ENCODE results near the gene DDX49.
A peak's percentile ranks its signal among the peaks of the same experiment; 100 is the strongest.
"Not testable (repeated sequence)": the region's sequence is repeated elsewhere in the genome, so short reads cannot be mapped to it uniquely, and the experiment has no call there.

Gene DDX49

DNA sequence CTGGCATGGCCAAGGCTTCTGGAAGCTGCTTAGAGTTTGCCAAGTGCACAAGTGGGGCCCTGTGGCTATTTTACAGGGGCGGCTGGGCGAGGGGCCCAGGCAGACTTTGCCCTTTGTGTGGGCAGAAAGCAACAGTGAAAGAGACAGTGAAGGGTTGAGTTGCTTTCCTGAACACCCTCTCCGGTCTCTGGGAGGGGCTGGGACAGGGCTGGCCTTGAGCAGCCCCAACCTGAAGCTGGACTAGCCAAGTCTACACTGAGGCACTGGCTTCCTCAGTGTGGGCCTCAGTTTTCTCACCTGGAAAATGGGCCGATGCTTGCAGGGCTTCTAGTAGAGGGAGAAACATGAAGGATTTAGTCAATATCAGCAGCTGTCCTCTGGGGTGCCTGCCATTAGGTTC is 23.9 kb downstream of the DDX49 start:
- no peak for DNase-seq

DNA sequence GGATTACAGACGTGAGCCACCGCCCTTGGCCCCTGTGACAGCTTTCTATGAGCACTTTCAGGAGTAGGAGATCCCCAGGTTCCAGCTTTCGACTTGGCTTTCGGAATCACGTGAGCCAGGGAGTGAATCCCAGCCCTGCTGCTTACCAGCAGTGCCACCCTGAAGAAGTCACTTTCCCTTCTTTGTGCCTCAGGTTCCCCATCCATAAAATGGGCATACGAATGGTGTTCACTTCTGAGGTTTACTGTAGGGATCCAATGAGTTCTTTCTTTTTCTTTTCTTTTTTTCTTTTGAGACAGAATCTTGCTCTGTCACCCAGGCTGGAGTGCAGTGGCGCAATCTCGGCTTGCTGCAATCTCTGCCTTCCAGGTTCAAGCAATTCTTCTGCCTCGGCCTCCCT is 25.8 kb downstream of the DDX49 start:
- DNase-seq = no peak

DNA sequence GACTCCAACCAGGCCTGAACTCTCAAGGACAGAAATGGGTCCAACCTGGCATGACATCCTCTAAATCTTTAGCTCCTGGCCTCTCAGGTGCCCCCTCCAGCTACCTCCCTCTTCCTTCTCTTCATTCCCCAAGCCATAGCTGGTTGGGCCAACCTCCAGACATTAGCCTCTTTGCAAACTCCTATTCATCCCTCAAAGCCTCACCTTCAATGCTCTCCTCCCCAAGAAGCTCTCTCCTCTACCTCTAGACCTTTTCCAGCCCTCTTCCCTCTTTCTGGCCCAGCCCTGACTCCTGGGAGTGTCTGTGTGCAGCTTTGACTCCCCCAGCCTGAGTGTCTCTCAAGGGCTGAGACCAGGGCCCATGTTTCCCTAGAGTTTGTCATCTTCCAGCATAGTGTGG is 26.8 kb downstream of the DDX49 start:
- no peak for DNase-seq

DNA sequence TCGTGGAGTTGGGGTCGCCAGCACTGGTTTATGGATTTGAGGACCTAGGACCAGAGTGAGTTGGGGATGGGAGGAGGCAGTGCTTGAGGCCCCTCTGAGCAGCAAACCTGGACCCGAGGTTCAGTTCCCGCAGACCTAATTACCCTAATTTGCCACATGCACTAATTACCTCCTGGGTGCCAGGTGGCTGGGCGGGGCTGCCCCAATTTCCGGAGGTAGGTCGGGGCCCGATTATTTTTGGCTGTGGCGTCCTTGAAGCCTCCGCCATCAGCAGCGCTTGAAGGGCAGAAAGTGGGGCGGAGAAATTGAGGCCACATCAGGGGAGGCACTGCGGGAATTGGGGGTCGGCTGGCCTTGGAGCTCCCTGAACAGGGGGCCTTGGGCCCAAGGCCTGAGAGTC is 27.4 kb downstream of the DDX49 start:
- no peak for DNase-seq

DNA sequence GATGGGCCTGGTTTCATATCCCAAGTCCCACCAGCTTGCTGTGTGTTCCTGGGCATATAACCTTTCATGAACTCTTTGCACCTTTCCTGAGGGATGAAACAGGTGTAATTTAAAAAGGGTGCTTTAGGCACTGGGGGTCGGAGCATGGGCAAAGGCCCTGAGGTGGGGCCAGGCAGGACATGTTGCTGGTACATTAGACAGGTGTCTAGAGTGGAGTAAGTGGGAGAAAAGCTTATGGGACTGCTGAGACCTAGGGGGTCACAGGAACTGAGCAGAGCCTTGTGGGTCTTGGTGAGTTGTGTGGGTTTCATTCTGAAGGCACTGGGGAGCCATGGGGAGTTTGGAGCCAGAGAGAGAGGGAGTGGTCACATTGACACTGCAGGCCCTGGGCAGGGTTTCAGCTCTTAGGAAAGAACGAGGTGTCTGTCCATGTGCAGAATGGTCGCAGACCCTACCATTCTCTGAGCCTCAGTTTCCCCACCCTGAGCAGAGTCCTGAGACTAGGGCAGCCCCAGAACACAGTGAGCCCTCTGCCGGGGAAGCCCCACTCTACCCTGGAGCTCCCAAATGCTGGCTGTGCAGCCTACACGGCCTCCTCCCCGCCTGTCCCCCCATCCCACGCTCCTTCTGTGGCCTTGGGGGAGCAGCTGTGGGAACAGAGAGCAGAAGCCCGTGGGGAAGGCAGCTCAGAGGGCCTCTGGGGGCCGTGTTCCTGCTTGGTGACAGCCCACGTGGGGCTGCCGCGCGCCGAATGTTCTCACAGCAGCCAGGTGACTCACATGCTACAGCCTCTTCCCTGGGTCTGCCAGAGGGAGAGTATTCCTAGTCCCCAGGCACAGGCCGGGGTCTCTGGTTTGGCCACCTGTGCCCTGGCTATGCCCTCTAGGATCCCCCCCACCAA is 28.8 kb downstream of the DDX49 start:
- DNase-seq = no peak

DNA sequence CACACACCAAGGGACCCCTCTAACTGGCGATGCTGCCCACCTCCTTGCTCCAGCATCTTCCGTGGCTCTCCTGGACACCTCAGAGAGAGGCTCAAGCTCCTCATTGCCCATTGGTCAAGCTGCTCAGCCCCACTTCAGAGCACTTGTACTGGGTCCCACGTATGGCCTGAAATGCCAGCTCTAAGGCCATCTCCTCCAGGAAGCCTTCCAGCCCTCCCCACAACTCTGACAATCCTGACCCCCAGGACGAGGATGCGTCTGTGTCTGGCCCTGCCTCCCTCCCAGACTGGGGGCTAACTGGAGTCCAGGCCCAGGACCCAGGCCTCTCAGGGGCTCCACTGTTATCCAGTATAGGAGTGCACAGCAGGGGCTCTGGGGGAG is 29.5 kb downstream of the DDX49 start:
- DNase-seq = no peak

DNA sequence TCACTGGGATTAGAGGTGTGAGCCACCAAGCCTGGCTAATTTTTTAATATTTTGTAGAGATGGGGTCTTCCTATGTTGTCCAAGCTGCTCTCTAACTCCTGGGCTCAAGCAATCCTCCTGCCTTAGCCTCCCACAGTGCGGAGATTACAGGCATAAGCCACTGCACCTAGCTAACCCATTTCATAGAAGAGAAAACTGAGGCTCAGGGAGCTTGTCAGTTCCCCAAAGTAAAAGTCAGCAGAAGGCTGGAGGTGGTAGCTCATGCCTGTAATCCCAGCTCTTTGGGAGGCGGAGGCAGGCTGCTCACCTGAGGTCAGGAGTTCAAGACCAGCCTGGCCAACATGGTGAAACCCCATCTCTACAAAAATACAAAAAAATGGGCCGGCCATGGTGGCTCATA is 30.3 kb downstream of the DDX49 start:
- DNase-seq = no peak

DNA sequence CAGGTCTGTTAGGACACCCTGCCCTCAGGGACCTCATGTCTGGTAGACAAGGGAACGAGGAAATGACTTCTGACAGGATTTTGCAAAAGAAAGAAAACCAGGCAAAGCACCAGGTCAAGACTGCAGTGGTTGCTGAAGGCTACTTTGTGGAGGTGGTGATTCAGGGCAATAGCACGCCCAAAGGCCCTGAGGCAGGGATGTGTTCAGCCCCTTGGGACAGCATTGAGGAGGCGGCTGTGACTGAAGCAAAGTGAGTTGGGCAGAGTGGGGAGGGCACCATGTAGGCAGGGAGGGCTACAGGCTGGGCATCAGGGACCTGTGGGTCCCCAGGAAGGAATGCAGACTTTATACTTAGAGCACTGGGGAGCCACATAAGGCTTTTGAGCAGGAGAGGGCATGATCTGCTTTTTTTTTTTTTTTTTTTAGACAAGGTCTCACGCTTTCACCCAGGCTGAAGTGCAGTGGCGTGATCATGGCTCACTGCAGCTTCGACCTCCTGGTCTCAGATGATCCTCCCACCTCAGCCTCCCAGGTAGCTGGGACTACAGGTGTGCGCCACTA is 32.3 kb downstream of the DDX49 start:
- no peak for DNase-seq

DNA sequence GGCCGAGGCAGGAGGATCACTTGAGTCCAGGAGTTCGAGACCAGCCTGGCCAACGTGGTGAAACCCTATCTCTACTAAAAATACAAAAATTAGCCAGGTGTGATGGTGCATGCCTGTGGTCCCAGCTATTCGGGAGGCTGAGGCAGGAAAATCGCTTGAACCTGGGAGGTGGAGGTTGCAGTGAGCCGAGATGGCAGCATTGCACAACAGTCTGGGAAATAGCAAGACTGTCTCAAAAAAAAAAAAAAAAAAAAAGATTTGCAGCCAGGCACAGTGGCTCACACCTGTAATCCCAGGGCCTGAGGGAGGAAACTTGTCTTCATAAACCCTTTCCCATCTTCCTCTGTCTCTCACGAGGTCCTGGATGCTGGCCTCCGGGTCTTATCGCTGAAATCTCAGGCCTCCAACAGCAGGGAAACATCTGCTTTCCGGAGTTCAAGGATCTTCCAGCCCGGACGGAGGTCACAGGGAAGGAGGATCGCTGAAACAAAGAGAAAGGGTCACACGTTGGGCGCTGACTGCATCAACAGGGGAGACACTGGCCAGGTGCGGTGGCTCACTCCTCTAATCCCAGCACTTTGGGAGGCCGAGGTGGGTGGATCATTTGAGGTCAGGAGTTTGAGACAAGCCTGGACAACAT is 33.0 kb downstream of the DDX49 start:
- DNase-seq = not testable (repeated sequence)

DNA sequence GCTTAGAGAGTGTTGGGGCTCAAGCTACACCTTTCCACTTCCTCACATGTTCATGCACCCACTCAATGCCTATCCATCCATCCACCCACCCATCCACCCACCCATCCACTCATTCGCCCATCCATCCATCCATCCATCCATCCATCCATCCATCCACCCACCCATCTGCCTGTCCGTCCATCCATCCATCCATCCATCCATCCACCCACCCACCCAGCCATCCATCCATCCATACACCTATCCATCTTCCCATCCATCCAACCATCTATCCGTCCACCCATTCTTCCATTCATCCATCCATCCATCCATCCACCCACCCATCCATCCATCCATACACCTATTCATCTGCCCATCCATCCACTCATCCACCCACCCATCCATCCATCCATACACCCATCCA is 34.6 kb downstream of the DDX49 start:
- DNase-seq = no peak

DNA sequence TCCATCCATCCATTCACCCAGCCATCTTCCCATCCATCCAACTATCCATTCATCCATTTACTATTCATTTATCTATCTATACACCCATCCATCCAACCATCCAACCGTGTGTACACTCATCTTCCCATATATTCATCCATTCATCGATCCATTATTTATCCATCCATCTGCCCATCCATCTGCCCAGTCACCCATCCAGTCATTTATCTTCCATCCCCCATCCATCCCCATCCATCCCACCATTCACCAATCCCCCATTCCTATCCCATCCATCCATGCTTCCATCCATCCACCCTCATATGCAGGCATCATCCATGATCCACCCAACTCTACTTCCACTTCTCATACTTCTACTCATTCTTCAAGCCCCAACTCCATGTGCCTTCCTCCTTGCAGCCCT is 35.5 kb downstream of the DDX49 start:
- no peak for DNase-seq

DNA sequence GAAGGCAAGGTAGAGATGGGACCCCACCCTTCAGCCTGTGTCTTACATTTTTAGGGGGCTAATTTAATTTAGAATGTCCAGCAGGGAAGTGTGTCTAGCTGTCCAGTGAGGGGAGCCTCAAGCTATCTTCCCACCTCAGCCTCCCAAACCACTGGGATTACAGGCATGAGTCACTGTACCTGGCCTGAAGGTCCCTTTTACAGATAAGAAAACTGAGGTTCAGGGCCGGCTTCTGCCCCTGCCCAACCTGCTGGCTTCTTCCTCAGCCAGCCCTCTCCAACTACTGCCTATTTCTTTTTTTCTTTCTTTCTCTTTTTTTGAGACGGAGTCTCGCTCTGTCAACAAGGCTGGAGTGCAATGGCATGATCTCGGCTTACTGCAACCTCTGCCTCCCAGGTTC is 40.9 kb downstream of the DDX49 start:
- DNase-seq = no peak

DNA sequence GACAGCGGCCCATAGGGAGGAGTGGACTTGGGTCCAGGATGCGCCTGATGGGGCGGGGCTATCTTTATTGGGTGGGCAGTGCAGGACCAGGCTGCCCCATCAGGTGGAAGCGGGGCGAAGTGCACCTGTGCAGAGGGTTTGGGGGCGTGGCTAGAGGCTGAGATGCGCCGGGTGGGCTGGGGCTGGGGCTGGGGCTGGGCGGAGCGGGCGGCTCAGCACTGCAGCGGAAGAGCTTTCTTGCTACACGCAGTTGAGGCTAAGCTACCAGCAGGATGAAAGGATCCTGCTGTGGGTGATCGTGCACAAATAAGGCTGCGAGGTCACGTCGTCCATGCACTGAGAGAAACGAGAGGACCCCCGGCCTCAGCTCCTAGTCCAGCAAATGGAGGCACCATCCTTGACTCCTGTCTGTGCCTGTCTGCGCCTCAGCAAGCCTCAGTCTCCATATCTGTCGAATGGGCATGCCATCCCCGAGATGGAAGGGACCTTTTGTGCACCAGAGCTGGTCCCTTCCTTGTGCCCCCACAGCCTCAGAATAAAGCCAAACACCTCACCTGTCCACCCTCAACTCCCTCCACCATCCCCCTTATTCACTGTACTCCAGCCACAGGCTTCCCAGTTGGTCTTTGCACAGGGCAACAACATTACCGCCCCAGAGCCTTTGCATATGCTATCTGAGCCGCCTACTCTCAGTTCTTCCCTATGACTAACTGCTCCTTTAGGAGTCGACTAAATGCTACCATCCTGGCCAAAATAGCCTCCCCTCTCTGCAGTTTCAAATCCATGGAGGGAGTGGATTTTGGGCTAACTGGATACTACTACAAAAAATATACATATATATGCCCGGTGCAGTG is 42.5 kb downstream of the DDX49 start:
- no peak for DNase-seq

DNA sequence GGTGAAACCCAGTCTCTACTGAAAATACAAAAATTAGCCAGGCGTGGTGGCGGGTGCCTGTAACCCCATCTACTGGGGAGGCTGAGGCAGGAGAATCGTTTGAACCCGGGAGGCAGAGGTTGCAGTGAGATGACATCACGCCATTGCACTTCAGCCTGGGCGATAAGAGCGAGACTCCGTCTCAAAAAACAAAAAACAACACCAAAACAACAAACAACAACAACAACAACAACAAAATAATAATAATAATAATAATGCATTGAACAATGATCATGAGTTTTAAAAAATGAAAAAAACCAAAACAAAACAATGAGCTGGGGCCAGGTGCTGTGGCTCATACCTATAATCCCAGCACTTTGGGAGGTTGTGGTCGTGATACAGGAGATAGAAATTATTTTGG is 44.6 kb downstream of the DDX49 start:
- DNase-seq = no peak

DNA sequence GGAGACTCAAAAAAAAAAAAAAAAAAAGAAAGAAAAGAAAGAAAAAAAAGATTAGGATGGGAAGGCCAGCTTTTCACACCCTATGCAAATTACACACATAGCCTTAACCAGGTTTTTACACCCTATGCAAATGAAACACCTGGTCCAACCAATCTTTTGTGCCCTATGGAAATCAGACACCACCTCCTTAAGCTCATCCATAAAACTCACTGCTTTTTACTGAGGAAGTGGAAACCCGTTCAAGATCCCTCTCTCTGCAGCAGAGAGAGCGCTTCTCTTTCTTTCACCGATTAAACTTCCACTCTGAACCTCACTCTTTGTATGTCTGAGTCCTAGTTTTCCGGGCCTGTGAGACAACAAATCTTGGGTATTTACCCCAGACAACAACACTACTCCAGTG is 46.8 kb downstream of the DDX49 start:
- no peak for DNase-seq

DNA sequence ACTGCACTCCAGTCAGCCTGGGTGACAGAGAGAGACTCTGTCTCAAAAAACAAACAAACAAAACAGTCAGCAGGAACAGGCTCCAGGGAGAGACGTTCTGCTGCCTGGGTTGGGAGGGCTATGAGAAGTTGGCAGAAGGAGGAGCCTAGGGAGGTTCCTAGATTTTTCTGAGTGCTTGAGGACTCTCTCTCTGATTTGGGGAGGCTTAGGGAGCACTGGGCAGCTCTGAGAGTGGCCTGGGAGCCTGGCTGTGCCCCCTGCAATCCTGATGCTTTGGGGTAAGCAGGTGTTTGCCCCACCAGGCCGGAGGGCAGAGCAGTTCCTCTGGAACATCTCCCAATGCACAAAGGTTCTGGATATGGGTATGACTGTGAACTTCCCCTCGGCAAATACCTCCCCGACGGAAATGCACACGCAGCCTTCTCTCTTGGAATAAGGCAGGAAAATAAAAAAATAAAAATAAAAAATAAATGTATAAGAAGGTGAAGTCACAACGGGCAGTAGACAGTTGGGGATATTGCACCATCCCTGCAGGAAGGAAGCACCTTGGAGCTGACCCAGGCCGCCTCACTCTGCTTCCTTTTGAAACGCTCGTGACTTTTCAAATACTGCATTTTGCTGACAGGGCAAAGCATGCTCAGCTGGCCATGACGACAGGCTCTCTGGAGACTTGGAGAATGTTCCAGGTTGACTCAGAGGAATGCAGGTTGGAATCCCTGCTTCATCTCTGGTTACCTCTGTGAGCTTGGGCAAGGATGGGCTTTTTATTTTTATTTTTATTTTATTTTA is 48.0 kb downstream of the DDX49 start:
- DNase-seq = peak; percentile 67

DNA sequence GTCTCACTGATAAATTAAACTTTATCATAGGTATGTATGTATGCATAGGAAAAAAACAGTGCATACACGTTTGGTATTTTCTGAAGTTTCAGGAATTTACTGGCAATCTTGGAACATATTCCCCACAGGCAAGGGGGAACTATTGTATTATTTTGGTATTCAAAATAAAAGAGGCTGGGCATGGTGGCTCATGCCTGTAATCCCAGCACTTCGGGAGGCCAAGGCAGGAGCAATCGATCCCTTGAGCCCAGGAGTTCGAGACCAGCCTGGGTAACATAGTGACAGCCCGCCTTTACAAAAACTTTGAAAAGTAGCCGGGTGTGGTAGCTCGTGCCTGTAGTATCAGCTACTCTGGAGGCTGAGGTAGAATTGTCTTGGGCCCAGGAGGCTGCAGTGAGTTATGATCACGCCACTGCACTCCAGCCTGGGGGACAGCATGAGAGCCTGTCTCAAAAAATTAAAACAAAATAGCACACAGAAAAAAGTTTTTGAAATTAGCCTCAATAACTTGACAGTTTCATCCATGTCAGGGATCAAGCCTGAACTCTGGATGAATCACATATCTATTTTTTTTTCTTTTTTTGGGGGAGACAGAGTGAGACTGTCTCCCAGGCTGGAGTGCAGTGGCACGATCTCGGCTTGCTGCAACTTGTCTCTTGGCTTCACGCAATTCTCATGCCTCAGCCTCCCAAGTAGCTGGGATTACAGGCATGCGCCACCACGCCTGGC is 50.6 kb downstream of the DDX49 start:
- no peak for DNase-seq

DNA sequence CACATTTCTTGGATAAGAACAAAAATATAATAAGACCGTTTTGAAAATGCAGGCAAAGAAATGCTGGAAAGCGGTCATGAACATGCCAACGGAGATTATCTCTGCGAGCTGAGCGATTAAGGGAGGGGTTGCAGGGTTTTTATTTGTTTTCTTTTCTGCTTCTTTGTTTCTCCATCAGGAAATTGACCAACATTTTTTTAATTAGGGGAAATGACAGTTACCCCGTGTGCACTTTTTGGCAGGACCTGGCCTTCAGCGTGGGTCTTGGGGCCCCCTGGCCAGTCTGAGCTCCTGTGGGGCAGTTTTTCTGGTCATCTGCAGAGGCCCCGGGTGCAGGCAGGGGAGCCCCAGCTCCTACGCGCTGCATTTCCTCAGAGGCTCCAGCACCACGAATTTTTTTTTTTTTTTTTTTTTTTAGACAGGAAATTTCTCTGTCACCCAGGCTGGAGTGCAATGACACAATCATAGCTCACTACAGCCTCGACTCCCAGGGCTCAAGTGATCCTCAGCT is 52.8 kb downstream of the DDX49 start:
- peak; percentile 26 for DNase-seq

DNA sequence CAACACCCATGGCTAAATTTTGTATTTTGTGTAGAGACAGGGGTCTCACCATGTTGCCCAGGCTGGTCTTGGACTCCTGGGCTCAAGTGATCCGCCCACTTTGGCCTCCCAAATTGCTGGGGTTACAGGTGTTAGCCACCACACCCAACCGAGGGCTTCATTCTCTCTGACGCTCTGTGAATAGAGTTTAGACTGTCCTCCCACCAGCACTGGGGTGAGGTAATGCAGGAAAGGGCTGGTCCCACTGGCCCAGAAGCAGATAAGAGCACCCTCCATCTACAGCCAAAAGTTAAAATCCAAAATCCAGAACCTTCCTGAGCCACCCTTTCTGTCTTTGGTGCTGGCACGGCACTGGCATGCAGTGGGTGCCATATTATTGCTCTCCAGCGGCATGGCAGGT is 53.3 kb downstream of the DDX49 start:
- no peak for DNase-seq

DNA sequence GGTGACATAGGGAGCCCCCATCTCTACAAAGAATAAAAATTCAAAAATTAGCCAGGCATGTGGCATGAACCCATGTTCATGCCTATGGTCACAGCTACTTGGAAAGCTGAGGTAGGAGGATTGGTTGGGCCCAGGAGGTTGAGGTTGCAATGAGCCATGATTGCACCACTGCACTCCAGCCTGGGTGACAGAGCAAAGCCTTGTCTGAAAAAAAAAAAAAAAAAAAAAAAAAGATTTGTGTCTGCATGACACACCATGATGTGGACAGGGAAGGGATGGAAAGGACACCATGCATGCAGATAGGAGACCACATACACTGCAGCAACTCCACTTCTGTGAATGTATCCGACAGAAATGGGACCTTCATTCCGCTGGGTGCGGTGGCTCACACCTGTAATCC is 55.5 kb downstream of the DDX49 start:
- DNase-seq = no peak

DNA sequence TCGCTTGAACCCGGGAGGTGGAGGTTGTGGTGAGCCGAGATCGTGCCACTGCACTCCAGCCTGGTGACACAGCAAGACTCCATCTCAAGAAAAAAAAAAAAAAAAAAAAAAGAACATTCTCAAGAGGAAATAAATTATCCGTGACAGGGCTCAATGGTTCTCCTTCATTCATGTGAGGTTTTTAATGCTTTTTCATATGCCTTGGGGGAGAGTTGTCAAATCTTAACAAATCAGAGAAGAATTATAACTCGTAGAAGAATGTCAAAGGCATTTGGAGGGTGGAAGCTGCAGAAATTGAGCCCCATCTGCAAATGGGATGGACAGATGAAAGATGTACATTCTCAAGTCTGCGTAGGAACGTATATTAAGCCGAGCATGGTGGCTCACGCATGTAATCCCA is 56.4 kb downstream of the DDX49 start:
- DNase-seq = no peak
